HG02610 (cell line): ENCODE measurements around the gene ADD1.
"Not testable (repeated sequence)": the region's sequence is repeated elsewhere in the genome, so short reads cannot be mapped to it uniquely, and the experiment has no call there.

ENCODE experiments used
- ATAC-seq: cut with Tn5 transposase; IDR thresholded peaks from one replicate; pipeline ENCODE4 v1.9.1; 2021; ENCODE audit warnings: mild to moderate bottlenecking, moderate library complexity; ENCODE audit not compliant: unreplicated experiment

ADD1 gene

DNA sequence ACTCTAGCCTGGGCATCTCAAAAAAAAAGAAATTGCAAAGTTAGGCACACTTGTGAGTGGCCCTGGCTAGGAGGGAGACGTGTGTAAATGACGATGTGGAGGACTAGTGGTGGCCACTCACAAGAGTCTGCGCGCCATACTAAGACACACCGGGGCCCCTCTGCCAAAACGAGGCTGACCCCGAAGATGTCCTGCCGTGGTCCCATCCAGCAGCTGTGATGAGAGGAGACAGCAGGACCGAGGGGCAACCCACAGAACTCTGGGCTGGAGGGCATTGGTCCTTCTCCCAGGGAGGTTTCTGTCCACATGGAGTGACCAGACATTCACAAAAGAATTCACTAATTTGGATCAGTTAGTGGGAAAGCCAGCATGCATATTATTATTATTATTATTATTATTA, 72.1 kb downstream of the ADD1 start:
- no peak for ATAC-seq

GRCh38 chr4:2916696-2917095, 73.1 kb downstream of the ADD1 start:
- not testable (repeated sequence) for ATAC-seq

DNA sequence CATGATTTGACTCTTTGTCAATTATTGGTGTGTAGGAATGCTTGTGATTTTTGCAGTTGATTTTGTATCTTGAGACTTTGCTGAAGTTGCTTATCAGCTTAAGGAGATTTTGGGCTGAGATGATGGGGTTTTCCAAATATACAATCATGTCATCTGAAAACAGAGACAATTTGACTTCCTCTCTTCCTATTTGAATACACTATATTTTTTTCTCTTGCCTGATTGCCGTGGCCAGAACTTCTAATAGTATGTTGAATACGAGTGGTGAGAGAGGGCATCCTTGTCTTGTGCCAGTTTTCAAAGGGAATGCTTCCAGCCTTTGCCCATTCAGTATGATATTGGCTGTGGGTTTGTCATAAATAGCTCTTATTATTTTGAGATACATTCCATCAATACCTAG, 74.7 kb downstream of the ADD1 start:
- not testable (repeated sequence) for ATAC-seq

DNA sequence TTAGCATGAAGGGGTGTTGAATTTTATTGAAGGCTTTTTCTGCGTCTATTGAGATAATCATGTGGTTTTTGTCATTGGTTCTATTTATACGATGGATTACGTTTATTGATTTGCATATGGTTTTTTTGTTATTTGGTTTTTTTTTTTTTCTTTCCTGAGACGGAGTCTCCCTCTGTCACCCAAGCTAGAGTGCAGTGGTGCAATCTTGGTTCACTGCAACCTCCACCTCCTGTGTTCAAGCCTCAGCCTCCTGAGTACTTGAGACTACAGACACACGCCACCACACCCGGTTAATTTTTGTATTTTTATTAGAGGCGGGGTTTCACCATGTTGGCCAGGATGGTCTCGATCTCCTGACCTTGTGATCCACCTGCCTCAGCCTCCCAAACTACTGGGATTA, 75.1 kb downstream of the ADD1 start:
- ATAC-seq, result not testable (repeated sequence)

DNA sequence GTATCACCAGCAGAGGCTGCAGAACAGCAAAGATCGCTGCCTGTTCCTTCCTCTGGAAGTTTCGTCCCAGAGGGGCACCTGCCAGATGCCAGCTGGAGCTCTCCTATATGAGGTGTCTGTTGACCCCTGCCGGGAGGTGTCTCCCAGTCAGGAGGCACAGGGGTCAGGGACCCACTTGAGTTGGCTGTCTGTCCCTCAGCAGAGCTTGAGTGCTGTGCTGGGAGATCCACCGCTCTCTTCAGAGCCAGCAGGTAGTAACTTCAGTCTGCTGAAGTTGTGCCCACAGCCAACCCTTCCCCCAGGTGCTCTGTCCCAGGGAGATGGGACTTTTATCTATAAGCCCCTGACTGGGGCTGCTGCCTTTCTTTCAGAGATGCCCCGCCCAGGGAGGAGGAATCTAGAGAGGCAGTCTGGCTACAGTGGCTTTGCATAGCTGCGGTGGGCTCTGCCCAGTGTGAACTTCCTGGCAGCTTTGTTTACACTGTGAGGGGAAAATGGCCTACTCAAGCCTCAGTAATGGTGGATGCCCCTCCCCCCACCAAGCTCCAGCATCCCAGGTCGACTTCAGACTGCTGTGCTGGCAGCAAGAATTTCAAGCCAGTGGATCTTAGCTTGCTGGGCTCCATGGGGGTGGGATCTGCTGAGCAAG, 78.9 kb downstream of the ADD1 start:
- not testable (repeated sequence) for ATAC-seq

DNA sequence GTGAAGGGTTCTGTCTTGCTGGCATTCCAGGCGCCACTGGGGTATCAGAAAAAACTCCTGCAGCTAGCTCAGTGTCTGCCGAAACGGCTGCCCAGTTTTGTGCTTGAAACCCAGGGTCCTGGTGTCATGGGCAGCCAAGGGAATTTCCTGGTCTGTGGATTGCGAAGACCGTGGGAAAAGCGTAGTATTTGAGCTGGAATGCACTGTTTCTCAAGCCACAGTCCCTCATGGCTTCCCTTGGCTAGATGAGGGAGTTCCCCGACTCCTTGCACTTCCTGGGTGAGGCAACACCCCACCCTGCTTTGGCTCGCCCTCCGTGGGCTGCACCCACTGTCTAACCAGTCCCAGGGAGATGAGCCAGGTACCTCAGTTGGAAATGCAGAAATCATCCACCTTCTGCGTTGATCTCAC, 79.5 kb downstream of the ADD1 start:
- ATAC-seq, result no peak

GRCh38 chr4:2923668-2924173, 80.1 kb downstream of the ADD1 start:
- no peak for ATAC-seq

DNA sequence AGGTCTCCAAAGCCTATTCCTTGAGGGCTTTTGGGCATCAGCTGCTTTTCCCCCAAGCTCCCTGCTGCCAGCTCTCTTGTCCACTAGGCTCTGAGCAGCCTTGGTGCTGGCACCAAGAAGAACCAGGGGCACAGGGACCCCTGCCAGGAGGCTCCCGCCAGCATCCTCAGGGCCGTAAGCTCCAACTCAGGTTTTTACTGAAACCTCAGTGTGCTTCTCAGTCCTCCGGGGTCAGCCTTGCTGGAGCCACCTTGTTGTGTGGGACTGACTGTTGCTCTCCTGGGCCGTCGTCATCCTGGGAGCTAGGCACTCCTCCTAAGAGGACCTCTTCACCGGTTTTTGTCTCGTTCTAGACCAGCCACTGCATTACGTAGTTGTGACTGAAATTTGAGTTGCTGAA, 80.6 kb downstream of the ADD1 start:
- no peak for ATAC-seq

- ATAC-seq, result no peak
Measured at GRCh38 chr4:2924765-2925301, 81.2 kb downstream of the ADD1 start.

DNA sequence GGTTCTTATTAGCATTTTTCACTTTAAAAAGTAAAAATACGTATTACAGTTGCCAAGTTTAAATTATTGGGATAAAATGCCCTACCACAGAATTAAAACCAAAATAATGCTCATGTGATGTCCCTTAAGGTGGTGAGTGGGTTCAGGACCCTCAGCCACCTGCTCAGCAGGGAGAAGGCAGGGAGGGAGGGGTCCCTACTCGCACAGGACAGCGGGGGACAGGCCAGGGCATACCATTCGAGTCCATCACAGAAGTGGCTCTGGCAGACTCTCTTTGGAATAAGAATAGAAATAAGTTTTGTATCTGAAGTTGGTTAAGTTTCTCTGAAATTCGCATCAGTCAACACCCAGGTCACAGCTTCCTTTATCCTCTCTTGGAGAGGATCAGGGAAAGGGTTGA, 81.9 kb downstream of the ADD1 start:
- ATAC-seq, result no peak

DNA sequence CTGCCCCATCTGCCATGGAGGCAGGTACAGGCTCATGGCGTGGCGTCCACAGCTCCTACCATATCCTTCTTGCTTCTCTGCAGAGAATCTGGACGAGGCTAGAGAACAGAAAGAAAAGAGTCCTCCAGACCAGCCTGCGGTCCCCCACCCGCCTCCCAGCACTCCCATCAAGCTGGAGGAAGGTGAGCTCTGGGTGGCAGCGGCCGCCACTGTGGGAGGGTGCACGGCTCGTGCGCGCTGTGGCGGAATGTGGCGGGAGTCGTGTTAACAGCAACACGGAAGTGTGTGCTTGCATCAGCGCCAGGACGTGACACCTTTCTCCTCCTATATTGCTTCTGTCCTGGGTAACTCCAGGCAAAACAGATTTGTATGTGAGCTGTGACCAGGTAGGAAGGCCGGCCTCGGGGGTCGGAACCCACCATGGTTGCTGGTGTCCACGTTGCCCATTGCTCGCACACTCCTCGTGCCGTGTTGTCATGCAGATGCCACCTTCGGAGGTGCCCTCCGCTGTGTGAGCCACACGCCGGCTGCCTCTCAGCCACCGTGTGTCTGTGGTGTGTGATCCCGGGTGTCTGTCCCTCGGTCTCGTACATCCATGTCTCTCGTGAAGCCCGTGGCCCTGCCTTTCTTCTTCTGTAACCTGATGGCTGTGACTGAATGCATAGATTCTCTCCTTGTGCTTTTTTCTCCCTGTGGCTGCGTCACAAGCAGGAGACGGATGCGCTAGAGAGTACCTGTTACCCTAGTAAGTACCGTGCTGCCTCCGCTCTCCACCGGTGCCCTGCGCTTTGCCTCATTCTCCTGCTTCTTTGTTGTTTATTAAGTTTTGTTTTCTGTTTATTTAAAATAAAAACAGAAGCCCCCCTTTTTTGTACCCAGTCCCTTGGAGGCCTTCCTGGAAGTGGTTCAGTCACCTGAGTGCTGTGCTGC, 82.6 kb downstream of the ADD1 start:
- no peak for ATAC-seq

- ATAC-seq, result no peak
Measured at GRCh38 chr4:2927016-2927695, 83.5 kb downstream of the ADD1 start.

DNA sequence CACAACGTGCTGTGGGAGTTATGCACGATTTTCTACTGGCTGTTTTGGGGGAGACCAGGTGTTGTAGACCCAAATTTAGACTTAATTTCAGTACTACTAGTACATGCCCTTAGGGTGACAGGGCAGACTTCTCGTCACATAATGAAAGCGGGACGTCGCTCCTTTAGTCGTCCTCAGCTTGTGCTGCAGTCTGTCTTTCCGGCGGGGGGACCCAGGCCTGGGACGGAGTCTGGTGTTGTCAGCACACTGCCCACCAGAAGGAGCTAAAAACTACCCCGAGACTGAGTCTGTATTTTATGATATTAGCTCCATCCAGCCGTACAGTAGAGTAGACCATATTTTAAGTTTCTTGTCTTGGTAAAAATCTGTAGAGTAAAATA, 84.0 kb downstream of the ADD1 start:
- no peak for ATAC-seq

DNA sequence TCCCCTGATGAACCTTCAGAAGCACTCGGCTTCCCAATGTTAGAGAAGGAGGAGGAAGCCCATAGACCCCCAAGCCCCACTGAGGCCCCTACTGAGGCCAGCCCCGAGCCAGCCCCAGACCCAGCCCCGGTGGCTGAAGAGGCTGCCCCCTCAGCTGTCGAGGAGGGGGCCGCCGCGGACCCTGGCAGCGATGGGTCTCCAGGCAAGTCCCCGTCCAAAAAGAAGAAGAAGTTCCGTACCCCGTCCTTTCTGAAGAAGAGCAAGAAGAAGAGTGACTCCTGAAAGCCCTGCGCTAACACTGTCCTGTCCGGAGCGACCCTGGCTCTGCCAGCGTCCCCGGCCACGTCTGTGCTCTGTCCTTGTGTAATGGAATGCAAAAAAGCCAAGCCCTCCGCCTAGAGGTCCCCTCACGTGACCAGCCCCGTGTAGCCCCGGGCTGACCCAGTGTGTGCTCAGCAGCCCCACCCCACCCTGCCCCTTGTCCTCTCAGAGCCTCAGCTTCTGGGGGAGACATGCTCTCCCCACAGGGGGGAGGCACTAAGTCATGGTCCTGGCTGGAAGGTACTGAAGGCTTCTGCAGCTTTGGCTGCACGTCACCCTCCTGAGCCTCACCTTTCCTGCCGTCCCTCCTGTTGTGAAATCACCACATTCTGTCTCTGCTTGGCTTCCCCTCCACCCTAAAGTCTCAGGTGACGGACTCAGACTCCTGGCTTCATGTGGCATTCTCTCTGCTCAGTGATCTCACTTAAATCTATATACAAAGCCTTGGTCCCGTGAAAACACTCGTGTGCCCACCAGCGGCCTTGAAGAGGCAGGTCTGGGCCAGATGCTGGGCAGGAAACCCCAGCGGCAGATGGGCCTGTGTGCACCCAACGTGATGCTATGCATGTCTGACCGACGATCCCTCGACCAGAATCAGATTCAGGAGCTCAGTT, 84.9 kb downstream of the ADD1 start:
- ATAC-seq, result no peak

DNA sequence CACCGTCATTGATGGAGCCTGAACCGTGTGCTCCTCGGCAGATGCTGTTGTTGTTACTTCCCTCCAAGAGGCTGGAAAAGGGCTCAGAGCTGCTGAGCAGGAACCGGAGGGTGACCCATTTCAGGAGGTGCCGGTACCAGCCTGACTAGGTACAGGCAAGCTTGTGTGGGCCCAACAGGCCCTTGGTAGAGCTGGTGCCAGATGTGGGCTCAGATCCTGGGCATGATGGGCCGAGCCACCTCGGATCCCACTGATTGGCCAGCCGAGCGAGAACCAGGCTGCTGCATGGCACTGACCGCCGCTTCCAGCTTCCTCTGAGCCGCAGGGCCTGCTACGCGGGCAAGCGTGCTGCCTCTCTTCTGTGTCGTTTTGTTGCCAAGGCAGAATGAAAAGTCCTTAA, 85.8 kb downstream of the ADD1 start:
- no peak for ATAC-seq

- no peak for ATAC-seq
Measured at GRCh38 chr4:2930135-2930757, 86.6 kb downstream of the ADD1 start.

GRCh38 chr4:2930758-2931511, 87.3 kb downstream of the ADD1 start:
- no peak for ATAC-seq

DNA sequence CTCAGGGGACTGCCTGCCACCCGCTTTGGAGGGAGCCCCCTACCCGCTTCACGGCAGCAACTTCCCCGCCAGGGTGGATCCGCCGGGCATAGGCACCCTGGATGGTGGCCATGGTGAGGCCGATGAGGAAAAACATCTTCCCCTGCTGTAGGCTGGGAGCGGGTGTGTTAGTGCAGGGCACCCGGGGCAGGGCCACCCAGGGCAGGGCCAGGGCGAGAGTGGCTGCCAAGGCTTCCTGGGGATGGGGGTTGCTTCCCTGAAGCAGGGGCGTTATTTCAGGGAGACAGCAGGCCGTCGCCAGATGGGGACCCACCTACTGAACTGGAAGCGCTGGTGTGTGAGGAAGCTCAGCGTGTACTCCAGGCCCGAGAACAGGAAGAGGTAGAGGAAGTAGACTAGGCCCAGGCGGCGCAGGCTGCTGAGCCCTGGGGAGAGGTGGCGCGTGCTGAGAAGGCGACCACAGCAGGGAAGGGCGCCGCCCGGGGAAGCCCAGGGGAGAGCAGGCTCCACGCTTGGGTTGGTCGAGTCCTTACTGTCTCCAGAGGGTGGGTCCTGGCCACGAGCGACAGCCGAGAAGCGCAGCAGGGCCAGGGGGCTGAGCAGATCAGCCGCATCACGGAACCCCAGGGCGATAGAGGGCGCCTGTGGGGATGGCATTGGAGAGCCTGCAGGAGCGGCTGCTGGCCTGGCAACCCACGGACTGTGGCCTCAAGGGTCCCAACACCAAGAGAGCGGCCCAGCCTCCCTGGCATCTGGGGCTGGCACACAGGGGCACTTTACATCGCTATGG, 88.1 kb downstream of the ADD1 start:
- ATAC-seq, result peak; percentile 54
